NCI-H748 (cell line): Measurements from ENCODE around the gene ESD.

Source experiments
- DNase-seq: peaks from one replicate; lab custom pipeline; 2025; ENCODE audit not compliant: unreplicated experiment; lab: John Stamatoyannopoulos, UW

The ESD gene

DNA sequence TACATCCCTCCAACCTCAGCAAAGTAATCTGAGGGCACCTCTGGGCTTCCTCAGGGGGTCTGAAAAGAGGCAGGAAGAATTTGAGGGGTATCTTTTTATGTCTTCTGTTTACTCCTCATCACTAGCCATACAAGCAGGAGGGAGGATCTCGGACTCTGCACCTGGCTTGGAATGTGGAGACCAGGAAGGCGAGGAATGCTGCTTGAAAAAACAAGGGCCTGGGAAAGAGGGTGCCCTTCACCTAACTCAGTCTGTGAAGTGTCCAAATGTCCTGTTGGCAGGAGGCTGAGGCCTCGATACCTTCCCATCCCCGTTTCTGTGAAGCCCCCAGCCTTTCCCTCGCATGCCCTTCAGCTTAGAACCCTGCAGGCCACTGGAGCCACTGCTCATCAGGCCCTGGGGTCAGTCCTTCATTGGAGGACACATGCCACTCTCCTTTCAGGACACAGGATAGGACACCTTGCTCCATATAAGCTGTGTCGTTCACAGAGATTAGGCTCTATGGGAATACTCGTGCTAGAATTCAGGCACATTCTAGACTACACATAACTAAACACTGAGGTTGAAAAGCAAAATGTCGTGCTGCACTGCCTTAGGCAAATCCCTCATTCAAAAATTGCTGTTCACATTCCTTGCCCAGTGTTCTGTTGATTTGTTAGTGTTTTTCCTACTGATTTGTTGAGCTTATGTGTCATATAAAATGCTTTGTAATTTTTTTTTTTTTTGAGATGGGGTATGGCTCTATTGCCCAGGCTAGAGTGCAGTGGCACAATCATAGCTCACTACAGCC lies 49.7 kb downstream of the ESD start:
- no peak for DNase-seq

DNA sequence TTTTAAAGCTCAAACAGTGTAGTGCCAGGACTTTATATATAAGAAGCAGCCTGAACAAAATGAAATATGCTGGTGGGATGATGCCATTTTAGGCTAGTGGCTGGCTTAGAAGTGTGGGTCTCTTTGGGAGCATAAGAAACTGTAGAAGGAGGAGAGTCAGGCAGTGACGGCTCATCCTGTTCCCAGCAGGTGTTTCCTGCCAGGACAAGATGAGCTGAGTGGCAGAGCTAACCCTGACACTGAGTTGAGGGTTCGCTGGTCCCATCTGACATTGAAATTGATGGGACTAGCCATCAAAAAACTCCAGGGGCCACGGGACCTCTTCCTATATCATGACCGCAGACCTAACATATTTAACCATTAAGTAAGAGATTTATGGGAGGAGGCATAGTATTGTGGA lies 51.3 kb downstream of the ESD start:
- DNase-seq, result no peak

DNA sequence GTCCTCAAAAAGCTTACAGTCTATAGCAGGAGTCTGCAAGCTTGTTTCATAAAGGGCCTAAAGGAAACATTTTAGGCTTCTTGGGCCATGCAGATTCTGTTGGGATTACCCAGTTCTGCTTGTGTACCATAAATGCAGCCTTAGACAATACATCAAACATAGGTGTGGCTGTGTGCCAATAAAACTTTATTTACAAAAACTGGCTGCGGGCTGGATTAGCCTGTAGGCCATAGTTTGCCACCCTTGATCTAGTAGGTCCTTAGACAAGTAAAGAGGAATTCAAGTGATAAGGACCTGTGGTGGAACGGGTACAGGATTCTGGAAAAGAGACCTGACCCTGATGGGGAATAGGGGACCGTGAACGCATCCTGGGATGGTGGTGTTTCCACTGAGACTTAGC lies 51.9 kb downstream of the ESD start:
- DNase-seq, result no peak

DNA sequence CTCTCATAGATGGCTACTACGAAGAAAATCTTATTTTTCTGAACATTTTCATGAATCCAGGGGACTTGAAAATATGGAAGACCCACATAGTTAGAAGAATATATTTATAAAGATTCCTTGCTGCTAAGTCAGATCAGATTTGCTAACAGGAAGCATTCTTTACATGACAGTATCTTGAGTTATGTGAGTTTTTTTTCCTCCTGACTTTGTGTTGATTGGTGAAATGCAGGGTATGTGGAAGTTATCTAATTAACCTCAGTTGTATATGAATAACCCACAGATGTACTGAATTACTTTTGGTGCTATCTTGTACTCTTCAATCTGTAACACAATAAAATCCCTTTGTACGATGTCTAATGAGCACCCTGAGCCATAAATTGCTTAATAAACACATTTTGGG lies 53.8 kb downstream of the ESD start:
- no peak for DNase-seq

DNA sequence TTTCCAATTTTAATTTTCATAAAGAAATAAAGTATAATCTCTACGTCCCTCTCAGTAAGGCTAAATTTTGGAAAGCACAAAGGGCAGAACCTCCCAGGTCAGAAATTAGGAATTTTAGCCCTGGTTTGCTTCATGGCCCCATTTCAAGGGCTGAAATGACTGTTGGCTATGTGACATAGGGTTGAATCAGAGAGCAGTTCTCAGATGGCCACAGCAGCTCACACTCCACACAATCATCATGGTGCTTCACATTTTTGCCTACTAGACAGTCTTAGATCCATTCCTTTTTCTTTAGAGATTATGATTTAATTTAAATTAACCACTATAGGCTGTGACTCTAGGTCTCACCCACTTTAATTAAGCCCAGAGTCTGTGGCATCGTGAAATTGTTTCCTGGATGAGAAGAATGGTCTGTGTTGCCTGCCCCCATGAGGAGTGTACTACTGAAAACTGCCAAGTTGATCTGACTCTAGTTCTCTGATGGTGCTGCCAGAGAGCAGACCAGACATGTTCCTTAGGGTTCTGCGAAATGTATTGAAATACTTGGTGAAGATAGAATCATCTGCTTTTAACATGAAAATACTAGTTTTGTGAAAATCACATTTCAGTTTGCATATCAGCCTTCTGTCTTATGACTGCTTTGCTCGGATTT lies 57.4 kb downstream of the ESD start:
- no peak for DNase-seq

GRCh38 chr13:46738766-46739165 lies 58.2 kb downstream of the ESD start:
- no peak for DNase-seq

DNA sequence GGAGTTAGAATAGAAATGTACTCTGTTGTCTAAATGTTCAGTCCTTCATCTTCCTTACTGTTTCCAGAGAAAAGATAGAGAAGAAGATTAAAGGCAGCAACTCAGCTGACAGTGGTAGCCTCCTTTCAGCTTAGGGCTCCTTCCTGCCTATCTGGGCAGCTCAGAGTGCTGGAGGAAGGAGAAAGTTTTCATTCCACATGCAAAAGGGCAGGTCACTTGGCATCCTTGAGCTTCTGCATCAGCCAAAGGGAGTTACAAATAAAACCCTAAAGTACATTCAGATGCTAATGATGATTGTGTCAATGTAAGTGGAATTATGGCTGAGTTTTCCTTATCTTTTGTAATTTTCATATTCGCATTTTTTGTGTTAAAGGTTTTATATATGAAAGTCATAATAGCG lies 58.9 kb downstream of the ESD start:
- DNase-seq, result no peak

DNA sequence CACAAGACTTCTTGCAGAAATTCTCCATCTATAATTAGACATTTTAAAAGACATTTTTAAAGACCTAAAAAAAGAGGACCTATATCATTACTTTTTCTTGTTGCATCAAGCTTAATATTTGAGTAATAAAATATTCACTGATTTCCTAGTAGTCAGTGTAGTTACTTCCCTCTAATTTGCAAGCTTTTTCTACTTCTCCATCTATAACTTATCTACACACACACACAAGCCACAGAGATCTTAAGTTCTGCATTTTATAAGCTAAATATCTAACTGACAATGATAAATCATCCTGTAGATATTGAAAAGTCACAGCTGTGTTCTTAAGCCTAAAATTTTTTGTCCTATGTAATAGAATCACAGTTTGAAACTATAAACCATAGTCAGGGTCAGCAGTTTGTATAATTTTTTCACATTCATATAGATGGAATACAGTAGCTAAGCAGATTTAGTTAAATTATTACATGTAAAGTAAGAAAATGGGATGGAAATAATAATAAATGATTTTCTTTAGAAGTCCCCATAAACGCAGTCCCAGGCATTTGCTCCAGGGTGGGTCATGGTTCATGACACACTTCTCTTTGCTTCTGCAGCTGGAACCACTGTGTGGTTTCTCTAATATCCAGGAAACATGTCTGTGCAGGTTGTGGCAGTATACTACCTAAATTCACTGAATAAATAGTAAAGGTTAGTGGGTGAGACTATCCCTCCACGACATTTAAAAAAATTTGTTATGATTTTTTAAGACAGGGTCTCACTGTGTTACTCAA lies 60.2 kb downstream of the ESD start:
- no peak for DNase-seq

GRCh38 chr13:46735425-46735824 lies 61.5 kb downstream of the ESD start:
- DNase-seq, result no peak

GRCh38 chr13:46731535-46731934 lies 65.4 kb downstream of the ESD start:
- no peak for DNase-seq

GRCh38 chr13:46728777-46729176 lies 68.2 kb downstream of the ESD start:
- no peak for DNase-seq

DNA sequence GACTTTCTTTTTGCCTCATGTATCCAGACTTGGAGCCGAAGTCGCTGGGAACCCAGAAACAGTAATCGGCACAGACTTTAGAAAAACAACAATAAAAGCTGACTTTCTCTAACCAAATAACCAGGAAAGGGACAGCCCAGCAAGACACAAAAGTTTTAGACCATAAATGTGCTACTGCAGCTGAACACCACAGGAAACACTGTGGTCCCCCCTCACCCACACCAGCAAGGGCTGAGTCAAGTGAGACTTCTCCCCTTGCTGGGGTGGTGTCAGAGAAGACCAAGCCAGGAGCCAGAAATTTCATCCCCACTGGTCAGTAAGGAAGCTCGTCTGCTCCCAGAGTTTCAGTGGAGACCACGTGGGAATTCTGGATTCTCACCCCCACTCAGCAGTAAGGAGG lies 70.6 kb downstream of the ESD start:
- DNase-seq, result no peak
